NCI-H82 treated with DMSO at 0.1 percent for 48 hours (cell line): Measurements from ENCODE around the gene TPBGL.
A peak's percentile ranks its signal among the peaks of the same experiment; 100 is the strongest.

ENCODE experiments used
- DNase-seq: peaks from one replicate; lab custom pipeline; 2025; ENCODE audit not compliant: unreplicated experiment; lab: John Stamatoyannopoulos, UW

TPBGL gene, protein sequence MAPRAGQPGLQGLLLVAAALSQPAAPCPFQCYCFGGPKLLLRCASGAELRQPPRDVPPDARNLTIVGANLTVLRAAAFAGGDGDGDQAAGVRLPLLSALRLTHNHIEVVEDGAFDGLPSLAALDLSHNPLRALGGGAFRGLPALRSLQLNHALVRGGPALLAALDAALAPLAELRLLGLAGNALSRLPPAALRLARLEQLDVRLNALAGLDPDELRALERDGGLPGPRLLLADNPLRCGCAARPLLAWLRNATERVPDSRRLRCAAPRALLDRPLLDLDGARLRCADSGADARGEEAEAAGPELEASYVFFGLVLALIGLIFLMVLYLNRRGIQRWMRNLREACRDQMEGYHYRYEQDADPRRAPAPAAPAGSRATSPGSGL

DNA sequence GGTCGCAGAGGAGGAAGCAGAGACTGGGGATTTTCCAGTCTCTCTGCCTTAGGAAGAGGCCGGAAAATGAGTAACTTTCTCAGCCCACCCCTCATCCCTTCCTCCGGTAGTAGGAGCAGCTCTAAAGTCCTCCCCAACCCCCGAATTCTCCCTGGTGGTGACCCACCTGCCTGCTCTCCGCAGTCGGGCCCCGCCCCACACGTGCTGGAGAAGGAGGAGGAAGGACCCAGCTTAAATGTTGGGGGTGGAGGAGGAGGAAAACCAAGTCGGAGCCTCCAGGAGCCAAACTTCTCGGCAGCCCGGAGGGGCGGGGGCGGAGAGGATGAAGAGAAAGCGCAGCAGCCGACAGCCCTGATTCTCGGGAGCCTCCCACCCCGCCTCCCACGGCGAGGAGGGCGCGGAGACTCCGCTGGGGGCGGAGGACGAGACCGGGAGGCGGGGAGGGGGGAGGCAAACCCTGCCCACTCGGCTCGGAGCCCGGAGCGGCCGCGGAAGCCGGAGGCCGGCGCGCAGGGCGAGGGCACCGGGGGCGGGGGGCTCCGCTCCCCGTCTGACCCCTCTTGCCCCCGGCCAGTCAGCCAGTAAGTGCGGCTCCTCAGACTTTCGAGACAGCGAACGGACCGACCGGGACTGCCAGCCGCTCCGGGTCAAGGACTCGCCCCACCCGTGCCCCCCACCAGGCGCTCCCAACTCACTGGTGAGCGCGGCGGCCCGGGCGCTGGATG, at the start of gene TPBGL:
TPBGL (plus strand) TSS at position 464 of the 725 bp plus-strand sequence. CDS start 276 bp downstream, outside the sequence.
- DNase-seq = no peak

DNA sequence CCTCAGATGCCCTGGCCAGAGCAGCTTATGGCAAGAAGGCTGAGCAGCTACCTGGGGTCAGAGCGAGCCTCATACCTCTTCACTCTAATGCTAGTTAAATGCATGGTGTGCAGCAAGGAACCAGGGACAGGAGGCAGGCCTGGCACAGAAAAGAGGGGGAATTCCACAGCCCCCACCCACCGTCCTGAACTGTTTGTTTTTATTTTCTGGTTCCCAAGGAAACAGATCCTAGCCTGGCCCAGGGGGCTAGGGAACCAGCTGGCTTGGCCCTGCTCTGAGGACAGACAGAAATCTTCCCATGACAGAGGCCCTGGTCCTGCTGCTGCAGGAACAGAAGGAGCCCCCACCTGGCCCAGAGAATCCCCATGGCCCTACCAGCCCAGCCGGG, 49.2 kb upstream of the TPBGL start:
- DNase-seq = no peak

DNA sequence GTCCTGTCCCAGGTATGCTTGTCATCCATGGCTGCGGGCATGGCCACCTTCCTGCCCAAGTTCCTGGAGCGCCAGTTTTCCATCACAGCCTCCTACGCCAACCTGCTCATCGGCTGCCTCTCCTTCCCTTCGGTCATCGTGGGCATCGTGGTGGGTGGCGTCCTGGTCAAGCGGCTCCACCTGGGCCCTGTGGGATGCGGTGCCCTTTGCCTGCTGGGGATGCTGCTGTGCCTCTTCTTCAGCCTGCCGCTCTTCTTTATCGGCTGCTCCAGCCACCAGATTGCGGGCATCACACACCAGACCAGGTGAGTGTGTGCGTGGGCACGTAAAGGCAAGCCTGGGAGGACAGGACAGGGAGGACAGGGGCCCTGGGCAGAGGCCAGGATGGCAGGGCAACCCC, 47.3 kb upstream of the TPBGL start:
- DNase-seq = no peak

DNA sequence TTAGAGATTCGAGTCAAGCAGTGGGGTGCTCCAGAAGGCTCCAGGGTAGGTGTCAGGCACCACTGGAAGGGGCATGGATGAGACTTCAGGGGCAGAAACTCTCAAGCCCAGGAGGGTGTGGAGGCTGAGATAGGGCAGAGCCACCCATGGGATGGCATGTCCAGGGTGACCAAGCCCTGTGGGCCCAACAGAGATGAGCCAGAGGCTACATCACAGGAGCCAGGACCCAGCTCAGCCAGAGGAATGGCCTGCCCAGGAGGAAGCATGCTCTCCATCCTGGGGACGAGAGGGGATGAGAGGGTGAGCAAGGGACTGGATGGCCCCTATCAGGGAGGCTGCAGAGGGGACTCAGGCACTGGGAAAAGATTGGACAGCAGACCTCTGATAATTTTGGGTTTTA, 46.9 kb upstream of the TPBGL start:
- no peak for DNase-seq

DNA sequence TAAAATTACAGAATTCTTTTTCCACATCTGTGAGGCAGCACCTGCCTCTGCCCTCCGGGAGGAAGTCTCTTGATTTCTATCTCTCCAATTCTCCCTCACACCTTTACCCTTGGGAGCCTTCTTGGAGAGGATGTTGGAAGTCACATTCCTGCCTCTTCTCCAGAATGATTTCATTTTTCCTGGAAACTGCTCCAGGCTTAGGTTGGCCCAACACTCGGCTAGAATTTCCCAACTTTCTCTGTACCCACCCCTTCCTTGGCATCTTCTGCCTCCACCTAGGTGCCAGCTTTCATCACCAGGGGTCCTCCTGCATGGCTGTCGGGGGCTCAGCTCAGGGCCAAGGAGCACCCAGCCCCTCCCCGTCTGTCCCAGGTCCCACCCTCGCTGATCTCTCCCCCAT, 46.4 kb upstream of the TPBGL start:
- DNase-seq = no peak

DNA sequence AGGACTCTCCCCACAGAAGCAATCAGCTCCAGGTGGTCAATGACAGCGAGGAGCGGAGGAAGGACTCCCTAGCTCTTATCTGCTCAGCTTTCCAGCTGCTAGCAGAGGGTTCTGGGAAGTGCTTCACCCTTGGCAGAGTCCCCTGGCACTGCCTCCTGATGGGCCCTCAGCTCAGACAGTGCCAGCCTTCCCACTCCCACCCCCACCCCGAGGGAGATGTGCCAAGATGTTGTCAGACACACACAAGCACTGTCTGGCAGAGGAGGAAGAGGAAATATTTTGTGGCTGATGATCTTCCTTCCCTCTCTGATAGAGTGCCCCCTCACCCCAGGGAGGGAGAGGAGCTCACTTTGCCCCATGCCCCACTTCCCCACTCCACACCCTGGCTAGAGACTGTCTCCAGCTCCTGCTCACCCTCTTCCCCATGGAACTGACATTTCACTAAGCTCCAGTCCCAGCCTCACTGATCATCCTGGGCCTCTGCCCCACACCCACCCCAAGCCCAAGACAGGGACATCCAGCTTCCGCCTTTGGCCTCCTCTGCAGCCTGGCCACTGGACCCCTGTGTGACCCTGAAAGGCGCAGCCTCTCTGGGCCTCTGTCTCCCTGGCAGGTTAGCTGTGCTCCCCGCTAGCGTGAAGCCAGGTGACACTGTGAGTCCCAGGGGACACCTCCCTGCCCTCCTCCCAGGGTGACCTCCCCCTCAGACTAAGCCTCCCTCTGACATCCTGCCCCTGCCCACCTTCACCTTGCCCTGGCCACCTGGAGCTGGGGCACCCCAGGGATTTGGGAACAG, 45.2 kb upstream of the TPBGL start:
- no peak for DNase-seq

DNA sequence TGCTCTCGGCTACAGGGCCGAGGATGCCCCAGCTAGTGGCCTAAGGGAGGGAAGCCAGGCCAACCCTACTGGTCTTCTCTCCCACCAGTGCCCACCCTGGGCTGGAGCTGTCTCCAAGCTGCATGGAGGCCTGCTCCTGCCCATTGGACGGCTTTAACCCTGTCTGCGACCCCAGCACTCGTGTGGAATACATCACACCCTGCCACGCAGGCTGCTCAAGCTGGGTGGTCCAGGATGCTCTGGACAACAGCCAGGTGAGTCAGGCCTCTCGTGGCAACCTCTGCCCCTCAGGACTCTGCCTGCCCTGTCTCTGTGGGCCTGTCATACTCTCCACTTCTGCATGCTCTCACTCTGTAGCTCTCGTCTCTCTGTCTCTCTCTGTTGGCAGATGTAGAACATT, 44.1 kb upstream of the TPBGL start:
- DNase-seq = no peak

DNA sequence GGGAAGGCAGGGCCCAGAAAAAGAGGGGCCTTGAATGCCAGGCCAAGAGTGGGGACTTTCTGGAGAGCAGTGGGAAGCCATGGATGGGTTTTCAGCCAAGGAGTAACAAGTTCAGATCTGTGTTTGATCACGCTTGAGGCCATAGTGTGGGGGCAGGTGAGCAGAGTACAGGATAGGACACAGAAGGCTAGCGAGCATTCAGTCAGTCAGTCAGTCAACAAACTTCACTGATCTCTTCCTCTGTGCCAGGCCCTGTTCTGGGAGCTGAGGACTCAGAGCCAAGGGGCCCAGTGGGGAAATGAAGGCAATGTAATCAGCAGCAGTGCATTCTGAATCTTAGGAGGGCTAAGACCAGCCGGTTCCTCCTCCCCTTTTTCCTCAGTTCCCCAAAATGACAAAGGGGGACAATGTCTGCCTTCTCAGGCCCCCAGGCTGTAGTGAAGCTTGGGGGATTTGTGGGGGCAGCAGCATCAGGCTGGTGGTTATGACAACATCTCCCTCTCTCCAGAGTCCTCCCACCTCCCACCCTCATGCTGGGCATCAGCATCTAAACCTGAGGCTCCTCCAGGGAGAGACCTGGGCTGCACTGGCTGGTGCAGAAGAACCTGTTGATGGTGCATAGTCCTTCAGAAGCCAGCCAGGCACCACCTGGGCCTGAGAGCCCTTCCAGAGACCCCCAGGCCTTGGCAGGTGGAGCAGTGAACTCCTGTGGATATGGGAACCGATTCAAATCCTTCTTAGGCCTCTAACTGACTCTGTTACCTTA, 42.9 kb upstream of the TPBGL start:
- DNase-seq = no peak

DNA sequence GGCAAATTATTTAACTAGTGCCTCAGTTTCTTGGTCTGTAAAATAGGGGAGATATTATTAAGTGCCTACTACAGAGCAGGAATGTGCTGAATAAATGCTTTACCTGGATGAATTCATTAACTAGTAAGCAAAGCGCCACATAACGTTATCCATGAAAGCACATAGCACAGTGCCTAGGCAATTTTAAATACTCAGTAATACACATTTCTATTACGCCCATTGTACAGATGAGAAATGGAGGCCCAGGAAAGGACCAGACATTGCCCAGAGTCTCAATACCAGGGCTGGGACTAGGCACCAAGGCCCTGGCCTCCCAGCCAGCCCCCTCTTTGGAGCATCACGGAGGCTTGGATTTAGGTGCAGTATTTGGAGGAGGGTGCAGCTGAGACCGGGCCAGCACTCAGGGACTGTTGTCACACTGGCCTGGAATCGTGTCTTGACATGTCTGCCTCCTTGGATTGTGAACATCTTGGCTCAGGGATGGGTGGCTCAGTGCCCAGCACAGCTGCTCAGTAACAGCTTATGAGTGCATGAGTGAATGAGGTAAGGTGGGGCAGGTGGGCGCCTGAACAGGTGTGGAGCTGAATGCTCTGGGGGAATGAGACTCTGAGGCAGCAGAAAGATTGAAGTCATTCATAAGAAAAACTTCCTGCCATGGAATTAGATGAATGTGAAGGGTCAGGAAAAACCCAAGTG, 42.1 kb upstream of the TPBGL start:
- no peak for DNase-seq

DNA sequence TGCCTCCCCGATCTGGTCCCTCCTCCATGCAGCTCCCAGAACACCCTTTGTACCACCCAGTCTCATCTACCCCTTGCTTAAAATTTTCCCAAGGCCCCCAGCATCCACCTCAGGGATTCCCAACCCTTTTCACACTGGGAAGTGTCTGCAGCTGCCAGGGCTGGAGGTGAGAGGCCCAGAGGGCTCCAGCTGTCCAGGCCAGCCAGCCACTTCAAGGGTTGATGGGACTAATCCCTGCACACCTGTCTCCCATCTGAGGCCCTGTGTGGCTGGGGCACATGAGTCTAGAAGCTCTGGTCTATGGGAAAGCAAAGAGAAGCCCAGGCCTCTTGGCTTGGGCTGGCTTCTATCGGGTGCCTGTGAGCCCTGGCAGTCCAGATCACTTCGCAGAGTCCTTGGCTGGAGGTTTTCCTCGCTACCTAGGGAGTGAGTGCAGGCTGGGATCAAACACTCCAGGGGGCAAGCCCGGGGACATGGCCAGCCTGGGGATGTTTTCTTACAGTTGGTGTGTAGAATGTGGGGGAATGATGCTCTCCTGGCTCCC, 41.1 kb upstream of the TPBGL start:
- DNase-seq = no peak

DNA sequence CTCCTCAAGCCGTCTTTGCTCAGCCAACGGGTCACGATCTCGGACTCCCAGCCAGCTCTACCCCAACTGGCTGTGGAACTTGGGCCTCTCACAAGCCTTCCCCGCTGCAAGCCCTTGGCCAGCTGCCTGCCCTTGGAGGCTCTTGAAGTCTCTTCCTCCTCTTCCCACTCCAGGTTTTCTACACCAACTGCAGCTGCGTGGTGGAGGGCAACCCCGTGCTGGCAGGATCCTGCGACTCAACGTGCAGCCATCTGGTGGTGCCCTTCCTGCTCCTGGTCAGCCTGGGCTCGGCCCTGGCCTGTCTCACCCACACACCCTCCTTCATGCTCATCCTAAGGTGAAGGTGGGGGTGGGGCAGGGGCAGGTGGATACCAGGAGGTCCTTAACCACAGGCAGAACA, 40.5 kb upstream of the TPBGL start:
- DNase-seq = no peak

DNA sequence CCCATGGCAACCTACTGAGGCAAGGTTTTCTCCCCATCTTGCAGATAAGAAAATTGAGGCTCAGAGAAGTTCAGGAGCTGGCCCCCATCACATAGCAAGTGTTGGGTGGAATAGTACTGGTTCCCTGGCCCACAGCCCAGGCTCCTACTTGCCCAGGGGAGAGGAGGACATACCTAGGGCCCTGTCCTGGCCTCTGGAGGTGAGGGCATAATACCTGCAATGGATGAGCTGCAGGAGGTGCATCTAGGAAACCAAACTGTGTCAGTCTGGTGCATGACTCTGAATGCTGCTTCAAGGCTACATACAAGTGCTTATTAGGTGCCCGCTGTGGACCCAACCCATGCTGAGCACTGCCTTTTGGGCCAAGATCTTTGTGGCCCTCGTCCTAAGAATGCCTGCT, 40.0 kb upstream of the TPBGL start:
- DNase-seq = no peak

DNA sequence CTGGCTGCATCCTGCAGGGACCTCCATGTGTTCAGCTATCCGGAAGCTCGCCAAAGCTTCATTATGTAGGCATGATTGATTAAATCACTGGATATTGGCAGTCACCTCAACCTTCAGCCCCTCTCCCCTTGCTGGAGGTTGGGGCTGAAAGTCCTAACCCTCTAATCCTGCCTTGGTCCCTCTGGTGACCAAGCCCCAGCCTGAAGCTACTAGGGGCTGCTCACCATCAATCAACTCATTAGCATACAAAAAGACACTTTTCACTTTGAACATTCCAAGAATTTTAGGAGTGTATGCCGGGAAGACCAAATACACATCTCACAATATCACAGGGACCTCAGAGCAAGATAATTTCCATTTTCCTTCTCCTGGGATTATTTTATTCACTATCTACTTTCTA, 38.8 kb upstream of the TPBGL start:
- DNase-seq = no peak

DNA sequence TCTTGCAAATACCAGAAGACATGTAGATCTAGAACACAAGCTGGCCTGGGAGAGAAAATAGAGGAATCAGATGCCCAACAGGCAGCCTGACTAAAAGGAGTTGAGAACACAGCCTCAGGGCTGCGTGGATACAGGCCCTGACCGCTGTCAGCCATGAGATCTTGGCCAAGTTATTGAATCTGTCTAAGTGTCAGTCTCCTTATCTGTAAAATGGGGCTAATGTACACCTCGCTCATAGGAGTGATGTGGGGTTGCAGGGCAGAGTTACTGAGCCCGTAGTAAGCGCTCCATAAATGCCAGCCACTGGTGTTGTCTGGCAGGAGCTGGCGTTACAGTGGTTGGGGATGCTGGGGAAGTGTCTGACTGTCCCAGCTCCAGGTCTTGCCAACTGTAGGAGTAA, 38.4 kb upstream of the TPBGL start:
- no peak for DNase-seq

DNA sequence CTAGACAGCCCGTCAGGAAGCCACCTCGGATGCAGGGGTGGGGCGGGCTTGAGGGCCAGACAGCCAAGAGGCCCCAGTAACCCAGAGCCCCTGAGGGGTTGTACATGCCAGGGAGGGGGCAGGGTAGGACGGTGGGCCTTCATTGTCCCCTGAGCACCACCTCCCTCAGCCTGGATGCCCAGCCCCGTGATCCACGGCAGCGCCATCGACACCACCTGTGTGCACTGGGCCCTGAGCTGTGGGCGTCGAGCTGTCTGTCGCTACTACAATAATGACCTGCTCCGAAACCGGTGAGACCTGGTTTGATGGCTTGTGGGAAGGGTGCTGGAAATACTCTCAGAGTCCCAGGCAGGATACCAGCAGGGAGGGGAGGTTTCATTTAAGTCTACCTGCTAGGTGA, 37.4 kb upstream of the TPBGL start:
- no peak for DNase-seq

DNA sequence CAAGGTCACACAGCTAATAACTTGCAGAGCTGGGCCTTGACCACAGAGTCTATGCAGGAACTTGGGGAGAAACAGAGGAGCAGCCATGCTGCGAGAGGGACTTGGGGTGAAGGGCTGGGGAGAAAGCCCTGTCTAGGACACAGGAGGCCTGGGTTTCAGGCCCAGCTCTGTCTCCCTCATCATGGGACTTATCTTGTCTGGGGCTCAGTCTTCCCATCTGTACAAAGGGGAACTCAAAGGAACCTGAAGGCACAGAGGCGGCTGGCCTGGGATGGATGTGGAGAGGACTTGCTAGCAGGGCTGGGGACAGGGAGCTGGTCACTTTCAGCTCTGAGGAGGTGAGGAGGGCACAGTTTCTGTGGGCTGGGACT, 36.9 kb upstream of the TPBGL start:
- DNase-seq = no peak

DNA sequence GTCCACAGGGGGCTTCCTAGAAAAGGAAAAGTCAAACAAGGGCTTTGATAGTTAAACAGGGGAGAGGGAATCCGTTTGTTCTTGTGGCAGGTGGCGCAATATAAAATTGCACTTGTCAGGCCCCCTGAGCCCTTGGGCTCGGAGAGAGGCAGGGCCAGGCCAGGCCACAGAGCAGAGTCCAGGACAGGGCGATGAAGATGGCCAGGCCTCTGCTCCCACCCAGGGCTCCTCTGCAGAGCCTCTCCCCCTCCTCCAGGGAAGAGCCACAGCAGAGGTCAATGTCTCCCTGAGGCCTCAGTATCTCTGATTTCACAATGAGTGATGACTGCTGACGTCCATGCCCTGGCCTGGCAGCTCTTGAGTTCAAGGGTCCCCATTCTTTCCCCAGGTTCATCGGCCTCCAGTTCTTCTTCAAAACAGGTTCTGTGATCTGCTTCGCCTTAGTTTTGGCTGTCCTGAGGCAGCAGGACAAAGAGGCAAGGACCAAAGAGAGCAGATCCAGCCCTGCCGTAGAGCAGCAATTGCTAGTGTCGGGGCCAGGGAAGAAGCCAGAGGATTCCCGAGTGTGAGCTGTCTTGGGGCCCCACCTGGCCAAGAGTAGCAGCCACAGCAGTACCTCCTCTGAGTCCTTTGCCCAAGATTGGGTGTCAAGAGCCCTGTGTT, 36.4 kb upstream of the TPBGL start:
- DNase-seq = no peak

DNA sequence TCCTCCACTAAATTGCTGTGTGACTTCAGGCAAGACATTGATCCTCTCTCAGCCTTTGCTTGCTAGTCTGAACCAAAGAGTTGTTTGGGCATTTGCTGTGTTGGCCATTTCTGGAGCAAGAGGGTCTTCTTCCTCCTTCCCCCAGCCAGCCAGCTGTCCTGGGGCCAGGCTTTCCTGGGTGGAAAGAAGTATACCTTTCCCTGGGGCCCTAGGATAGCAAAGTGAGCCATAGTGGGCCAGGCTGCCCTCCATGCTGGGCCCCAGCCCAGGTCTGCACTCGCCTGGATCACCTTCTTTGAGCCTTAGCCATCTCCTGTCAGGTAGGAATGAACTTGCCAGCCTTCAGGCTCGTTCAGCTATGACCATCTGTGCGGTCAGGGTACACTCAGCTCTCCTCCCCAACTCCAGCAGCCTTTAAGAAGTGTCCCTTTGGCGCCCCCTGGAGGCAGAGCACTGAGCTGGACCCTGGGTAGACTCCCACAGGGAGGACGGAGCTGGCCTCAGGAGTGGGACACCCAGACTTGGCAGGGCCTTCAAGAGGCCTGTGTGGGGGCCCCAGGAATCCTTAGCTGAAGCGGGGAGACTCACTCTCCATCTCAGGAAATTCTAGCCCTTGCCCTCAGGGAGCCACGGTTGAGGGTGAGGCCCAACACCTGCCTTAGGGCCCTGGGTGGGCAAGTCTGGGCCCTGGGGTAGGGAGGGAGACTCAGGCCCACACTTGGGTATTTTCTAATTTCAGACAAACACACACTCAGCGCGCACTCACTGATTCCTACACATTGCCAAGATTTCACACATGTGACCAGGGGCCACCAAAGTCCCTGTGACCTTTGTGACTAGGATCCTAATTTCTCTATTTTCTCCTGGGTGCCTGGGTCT, 35.6 kb upstream of the TPBGL start:
- peak; percentile 20 for DNase-seq

DNA sequence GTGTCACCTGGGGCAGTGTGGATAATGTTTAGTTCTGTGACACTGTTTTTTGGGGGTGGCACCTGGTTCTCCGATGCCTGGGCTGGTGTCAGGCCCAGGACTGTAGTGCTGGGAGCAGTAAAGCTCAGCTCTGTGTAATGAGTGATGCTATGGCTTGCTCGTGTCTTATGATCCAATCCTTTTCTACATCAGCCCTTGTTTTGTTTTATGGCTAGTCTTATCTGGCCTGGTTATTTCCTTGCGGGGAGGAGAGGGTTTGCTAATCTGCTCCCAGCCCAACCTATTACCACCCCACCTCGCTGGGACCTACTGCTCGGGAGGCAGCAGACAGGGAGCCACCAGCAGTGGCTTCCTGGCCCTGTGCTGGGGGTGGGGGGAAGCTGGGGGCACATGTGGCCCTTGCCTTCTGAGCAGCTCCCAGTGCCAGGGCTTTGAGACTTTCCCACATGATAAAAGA, 35.0 kb upstream of the TPBGL start:
- no peak for DNase-seq
